DMS79 treated with DMSO at 0.1 percent for 48 hours (cell line): ENCODE data around the gene GNG3.
"Not testable (repeated sequence)": the region's sequence is repeated elsewhere in the genome, so short reads cannot be mapped to it uniquely, and the experiment has no call there.

ENCODE experiments used
- DNase-seq: peaks from one replicate; lab custom pipeline; 2025; lab: John Stamatoyannopoulos, UW

GNG3 gene

GRCh38 chr11:62707277-62707861 is at the start of gene GNG3, which contains the start of gene BSCL2:
GNG3 (plus strand) TSS chr11:62707676; CDS start chr11:62708296, 620 bp downstream.
BSCL2 (minus strand) TSS chr11:62707424; CDS start chr11:62707195, 229 bp downstream.
- peak; percentile 96 for DNase-seq

DNA sequence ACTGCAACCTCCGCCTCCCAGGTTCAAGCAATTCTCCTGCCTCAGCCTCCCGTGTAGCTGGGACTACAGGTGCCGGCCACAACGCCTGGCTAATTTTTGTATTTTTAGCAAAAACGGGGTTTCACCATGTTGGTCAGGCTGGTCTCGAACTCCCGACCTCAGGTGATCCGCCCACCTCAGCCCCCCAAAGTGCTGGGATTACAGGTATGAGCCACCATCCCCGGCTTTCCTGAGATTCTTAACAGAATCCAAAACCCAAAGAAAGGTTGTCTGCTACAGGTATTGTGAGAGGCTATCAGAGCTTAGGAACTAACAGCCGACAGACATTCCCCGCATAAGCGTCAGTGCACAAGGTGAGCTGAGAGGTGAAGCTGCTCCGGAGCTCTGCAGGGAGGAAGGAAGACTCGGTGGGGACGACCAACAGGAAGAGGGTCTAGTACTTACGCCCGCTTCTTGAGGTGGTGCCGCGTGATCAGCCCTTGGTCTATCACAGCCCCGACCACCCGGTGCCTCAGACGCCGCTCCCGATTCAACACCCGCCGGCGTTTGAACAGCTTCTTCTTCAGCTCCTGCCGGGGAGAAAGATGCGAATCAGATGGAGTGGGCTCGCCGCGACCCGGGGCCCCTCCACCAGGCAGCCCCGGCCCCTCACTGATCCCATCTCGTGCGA is 42.9 kb upstream of the GNG3 start:
- DNase-seq = peak; percentile 73

DNA sequence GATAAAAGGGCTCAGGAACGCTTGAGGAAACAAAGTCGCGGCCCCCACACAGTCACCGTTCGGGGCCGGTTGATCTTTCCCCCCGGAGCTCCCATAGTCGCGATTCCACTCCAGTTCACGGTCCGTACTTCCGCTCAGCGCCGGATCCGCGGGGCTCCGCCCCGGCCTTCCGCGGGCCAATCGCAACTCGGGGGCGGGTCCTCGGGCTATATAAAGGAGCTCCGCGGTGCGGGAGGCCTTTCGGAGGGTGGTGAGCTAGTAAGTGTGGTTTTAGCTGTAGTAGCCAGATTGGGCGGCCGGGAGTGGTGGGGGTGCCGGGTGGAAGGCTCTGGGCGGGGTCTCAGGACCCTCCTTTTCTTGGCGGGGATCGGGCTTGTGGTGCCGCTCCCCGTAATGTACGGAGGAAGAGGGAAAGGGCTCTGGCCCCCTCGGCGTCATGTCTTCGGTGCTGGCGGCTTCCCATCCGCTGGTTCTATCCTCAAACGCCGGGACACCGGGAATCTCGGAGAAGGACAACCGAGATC is 42.3 kb upstream of the GNG3 start, which contains the start of the genes C11orf98 and CSKMT:
Gene C11orf98 (minus strand): TSS at position 136 of the 524 bp plus-strand sequence. CDS start 41 bp downstream, at position 95.
Gene CSKMT (plus strand): TSS at position 238 of the 524 bp plus-strand sequence. CDS start 568 bp downstream, outside the sequence.
- peak; percentile 92 for DNase-seq

DNA sequence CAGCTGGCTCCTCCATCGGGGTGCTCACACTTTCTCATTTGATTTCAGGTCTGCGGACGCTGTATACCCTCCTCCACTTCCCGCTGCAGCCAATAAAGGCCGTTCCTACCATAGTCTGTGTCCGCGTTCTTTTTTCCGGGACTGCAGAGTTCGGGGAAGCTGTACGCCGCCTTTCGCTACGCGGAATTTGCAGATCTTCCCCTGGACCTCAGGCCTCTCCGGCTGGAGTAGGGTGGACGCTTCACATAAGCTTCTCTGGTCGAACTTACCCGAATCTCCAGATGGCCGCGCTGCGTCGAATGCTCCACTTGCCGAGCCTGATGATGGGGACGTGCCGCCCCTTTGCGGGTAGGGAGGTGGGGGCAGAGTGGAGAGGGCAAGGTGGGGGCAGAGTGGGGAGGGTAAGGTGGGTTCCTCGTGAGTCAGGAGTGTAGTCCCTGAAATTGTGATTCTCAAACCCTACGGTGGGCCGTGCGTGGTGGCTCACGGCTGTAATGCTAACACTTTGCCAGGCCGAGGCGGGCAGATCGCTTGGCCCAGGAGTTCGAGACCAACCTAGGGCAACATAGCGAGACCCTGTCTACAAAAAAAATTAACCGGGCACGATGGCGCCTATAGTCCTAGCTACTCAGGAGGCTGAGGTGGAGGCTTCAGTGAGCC is 41.7 kb upstream of the GNG3 start:
- no peak for DNase-seq

GRCh38 chr11:62666259-62666926 is 41.1 kb upstream of the GNG3 start:
- no peak for DNase-seq

DNA sequence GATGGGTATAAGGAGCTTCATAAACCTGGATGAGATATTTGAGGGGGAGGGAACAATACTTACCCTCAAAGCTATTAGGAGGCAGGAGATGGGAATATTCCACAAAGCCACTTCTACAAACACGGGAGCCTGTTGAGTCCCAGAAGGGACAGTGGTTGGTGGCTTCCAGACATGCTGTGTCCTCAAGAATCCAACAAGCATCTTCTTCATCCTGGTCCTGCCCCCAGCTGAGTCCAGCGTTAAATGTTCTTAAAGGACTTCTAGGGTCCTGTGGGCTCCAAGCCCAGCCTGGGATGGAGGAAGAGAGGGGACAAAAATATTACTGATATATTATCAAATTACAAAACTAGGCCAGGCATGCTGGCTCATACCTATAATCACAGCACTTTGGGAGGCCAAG is 40.0 kb upstream of the GNG3 start:
- no peak for DNase-seq

- DNase-seq = no peak
Observed at GRCh38 chr11:62669420-62670161, 37.9 kb upstream of the GNG3 start.

DNA sequence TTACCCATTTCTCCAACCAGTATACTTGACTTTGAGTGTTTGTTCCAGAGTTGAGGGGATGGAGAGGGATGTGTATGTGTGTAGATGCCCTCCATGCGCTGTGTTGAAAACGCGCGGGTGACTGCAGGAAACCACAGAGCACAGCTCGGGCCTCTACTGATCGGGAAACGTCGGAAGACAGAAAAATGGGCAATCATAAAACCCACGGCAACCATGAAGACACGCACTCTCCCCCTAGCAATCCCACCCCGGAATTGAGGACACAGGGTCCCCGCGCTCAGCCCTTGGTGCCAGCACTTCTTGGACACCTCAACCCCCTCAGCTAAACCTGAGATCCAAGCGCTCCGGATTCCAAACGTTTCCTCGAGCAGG is 36.3 kb upstream of the GNG3 start:
- DNase-seq = no peak

DNA sequence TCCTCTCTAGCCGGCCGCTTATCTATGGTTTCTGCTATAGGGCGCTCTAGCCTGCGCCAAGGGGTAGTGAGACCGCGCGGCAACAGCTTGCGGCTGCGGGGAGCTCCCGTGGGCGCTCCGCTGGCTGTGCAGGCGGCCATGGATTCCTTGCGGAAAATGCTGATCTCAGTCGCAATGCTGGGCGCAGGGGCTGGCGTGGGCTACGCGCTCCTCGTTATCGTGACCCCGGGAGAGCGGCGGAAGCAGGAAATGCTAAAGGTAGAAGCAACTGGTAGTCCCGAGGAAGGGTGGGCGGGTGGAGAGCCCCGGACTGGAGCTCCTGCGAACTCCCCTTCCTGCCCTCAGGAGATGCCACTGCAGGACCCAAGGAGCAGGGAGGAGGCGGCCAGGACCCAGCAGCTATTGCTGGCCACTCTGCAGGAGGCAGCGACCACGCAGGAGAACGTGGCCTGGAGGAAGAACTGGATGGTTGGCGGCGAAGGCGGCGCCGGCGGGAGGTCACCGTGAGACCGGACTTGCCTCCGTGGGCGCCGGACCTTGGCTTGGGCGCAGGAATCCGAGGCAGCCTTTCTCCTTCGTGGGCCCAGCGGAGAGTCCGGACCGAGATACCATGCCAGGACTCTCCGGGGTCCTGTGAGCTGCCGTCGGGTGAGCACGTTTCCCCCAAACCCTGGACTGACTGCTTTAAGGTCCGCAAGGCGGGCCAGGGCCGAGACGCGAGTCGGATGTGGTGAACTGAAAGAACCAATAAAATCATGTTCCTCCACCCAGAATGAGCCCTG is 35.7 kb upstream of the GNG3 start, which contains the start of the genes LBHD1 and UQCC3:
Gene LBHD1 (minus strand): TSS at position 660 of the 782 bp plus-strand sequence. CDS start 2,236 bp downstream, outside the sequence.
Gene UQCC3 (plus strand): TSS at position 66 of the 782 bp plus-strand sequence. CDS start 73 bp downstream, at position 139.
- peak; percentile 95 for DNase-seq

DNA sequence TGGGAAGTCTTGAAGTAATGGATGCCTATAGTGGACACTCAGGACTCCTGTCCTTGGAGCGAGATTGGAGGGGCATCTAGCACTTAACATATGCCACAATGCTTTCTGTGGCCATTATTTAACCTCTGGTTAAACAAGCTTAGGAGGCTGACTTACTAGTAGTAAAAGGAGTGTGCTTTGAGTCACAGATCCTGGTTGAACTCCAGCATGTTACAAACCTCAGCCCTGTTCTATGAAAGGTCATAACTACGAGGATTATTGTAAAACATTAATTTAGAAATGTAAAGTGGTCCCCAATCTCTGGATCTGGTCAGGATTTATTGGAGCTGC is 34.3 kb upstream of the GNG3 start:
- no peak for DNase-seq

DNA sequence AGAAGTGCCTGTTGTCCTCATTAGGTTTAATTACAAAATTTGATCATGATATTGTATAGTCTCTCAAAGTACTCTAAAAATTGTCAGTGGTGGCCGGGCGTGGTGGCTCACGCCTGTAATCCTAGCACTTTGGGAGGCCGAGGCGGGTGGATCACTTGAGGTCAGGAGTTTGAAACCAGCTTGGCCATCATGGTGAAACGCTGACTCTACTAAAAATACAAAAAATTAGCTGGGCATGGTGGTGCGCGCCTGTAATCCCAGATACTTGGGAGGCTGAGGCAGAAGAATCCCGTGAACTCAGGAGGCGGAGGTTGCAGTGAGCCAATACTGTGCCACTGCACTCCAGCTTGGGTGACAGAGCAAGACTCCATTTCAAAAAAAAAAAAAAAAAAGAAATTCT is 32.1 kb upstream of the GNG3 start:
- DNase-seq = not testable (repeated sequence)

DNA sequence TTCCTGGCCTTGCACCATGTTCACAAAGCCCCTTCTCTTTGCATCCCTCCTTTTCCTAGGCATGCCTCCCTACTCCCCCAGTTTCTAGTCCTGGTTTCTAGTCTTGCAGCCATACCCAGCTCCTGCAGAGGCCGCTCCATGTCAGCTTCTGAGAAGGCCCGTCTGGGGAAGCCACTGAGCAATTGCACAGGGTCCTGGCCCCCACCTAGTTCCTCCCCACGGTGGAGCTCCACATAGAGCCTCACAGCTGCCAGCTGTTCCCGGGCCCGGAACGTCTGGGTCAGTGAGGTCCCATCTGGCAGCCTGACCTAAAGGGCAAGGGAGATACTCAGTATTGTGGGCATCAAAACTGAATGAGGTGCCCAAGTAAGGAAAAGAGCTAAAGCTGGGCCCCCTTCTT is 30.8 kb upstream of the GNG3 start:
- DNase-seq = no peak

DNA sequence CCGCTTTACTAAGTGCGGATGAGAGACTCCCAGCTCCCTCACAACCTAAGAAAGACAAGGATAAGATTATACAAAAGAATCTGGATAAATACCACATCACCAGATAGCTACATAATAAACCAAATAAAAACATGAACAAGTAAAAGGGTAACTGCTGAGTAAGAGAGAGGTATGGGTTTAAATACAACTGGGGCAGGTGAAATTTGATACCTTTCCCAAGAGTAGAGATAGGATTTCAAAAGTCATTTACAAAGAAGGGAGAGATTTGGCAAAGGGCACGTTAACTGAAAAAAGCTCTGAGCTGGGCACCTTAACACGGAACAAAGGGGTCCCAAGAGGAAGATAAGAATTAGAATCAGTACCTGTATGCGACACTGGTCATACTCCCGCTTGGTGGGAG is 30.3 kb upstream of the GNG3 start:
- no peak for DNase-seq

- no peak for DNase-seq
Observed at GRCh38 chr11:62677714-62678113, 29.8 kb upstream of the GNG3 start.

DNA sequence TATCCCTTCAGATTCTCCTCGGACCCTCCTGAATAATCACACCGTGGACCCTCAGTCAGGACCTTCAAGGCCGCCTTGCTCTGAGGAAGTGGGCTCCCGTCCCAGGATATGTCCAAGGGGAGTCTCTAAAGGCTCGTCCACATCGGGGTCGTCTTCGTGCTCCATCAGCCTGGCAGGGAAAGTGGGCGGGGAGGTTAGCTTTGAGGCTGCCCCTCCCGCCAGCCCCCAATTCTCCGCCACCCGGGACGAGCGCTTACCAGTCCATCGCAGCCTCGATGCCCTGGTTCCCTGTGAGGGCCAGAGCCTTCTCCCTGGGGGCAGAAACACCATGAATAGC is 29.1 kb upstream of the GNG3 start:
- DNase-seq = no peak

DNA sequence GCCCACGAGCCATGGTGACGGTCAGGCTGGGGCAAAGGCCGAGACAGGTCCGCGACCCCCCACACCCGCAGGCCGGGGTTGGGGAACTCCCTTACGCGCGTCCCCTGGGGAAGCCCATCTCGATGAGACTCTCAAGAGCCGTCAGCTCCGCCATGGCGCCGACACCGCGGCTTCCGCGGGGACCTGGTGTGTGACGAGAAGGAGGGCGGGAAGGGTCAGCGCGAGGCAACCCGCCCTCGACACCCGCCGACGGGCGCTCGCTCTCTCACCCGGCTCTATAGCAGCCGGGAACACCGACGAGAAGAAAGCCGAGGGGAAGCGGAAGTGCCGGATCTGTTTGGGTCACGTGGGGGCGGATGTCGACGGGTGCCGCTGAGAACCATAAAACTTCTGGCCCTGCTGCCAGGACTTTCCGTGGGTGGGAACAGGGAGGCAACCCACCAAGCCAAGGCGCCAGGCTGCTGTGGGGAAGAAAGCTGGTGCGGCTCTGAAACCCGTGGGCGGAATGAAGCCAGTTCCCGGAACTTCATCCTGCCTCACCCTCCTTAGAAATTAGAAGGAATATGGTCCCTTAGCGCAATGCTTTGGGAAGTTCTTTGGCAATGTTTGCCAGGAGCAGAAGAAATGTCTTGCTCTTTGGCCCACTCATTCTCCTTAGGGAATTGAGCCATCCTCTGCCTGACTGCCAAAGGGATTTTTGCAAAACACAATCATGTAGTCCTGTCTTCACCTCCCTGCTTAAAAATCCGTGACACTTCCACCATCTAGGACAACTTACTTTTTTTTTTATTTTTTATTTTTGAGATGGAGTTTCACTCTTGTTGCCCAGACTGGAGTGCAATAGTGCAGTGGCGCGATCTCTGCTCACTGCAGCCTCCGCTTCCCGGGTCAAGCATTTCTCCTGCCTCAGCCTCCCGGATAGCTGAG is 28.4 kb upstream of the GNG3 start, which contains the start of gene UBXN1:
Gene UBXN1 (minus strand): TSS at position 304 of the 927 bp plus-strand sequence. CDS start 150 bp downstream, at position 154.
- peak; percentile 84 for DNase-seq

DNA sequence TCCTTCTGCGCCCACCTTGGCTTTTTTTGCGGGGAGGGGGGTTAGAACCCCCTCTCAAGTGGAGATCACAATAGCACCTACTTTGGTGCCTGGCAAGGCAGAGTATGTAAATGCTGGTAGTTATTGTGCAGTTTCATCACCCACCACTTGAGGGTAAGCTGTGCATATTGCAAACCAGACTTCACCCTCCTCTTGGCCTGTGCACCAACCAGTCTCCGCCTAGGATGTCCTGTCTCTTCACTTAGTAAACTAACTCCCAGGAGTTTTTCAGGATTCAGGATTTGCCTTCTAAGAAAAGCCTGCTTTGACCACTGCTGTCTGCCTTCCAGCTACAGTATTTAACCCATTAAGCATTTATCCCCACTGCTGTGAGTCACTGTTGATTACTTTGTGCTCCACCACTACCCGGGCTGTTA is 26.6 kb upstream of the GNG3 start:
- peak; percentile 6 for DNase-seq

GRCh38 chr11:62682518-62682917 is 25.0 kb upstream of the GNG3 start:
- DNase-seq = no peak
